ENCODE measurements around the gene CCDC68.

Gene CCDC68

DNA sequence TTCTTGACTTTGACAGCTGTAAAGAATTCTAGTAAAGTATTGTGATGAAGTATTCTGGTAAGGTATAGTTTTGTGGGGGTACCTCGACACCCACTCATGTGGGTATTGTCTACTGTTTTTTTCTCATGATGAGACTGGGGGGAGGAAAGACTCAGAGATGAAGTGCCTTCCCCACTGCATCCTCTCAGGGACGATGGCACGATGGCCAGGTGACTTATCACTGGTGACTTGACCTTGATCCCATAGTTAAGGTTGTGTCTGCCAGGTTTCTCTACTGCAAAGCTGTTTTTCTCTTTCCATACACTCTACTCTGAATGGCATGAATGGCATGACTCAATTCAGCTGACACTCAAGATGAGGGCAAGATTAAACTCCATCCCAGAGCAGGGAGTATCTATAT lies 936 bp upstream of the CCDC68 start:
- TF ChIP-seq ZFX (IDR thresholded peaks at IDR 0.05), result no peak
- TF ChIP-seq, protein P1, sequence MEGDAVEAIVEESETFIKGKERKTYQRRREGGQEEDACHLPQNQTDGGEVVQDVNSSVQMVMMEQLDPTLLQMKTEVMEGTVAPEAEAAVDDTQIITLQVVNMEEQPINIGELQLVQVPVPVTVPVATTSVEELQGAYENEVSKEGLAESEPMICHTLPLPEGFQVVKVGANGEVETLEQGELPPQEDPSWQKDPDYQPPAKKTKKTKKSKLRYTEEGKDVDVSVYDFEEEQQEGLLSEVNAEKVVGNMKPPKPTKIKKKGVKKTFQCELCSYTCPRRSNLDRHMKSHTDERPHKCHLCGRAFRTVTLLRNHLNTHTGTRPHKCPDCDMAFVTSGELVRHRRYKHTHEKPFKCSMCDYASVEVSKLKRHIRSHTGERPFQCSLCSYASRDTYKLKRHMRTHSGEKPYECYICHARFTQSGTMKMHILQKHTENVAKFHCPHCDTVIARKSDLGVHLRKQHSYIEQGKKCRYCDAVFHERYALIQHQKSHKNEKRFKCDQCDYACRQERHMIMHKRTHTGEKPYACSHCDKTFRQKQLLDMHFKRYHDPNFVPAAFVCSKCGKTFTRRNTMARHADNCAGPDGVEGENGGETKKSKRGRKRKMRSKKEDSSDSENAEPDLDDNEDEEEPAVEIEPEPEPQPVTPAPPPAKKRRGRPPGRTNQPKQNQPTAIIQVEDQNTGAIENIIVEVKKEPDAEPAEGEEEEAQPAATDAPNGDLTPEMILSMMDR (conservative IDR thresholded peaks at IDR 0.05), result no peak
- H3K27ac ChIP-seq, result no peak overlapping the region

DNA sequence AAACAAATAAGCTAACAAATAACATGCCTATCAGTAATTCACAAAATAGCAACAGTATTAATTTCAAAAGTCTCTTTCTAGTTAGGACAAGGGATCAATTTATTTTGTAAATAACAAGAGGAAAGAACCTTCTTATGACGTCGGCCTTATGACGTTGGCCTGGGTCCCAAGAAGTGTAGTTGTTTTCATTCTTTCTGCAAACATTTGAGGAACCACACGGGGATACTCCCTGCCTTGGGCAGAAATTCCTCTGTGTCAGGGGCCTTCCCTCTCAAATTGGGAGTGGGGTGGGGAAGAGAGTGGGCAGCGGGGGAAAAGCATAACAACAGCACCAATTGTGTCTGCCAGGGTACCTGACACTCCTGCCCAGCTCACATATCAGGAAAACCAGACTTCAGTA lies 1.3 kb downstream of the CCDC68 start:
- TF ChIP-seq, protein P1 (conservative IDR thresholded peaks at IDR 0.05), result no peak
- TF ChIP-seq ZFX (IDR thresholded peaks at IDR 0.05), result no peak
- no peak overlapping the region for H3K27ac ChIP-seq

DNA sequence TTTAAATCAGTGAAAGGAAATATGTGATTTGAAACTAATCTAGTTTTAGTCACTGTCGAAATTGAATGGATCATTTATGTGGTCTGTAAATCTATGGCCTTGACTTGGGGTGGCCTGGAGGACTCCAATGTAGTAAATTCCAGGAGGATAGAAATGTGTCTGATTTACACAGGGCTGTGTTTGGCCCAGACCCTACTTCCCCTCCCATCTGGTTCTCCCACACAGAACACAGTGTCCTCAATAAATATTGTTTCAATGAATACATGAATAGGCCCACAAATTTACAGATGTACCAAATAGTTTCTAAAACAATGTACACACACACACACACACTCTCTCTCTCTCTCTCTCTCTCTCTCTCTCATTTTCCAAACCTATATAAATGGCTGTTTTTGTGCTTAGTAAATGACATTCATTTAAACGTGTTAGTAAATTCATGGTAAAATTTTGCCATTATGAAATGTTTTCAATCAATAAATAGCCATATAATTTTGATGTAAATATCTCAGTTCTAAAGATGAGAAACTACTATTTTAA lies 1.9 kb downstream of the CCDC68 start:
- H3K27ac ChIP-seq, result no peak overlapping the region
- no peak for TF ChIP-seq ZFX (IDR thresholded peaks at IDR 0.05)
- TF ChIP-seq, protein P1 (conservative IDR thresholded peaks at IDR 0.05), result no peak

DNA sequence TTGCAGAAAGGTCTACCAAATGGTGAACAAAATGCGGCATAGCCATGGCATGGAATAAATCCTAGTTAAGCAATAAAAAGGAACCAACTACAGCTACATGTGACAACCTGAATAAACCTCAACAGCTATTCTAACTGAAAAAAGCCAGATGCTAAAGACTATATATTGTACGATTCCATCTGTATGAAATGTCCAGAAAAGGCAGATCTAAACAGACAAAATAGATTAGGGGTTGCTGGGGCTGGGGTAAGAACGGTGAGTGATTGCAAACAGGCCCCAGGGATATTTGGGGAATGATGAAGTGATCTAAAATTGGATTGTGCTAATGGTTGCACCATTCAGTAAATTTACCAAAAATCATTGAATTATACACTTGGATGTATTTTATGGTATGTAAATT lies 2.8 kb downstream of the CCDC68 start:
- no peak for TF ChIP-seq ZFX (IDR thresholded peaks at IDR 0.05)
- TF ChIP-seq, protein P1 (conservative IDR thresholded peaks at IDR 0.05), result no peak
- H3K27ac ChIP-seq, result no peak overlapping the region

DNA sequence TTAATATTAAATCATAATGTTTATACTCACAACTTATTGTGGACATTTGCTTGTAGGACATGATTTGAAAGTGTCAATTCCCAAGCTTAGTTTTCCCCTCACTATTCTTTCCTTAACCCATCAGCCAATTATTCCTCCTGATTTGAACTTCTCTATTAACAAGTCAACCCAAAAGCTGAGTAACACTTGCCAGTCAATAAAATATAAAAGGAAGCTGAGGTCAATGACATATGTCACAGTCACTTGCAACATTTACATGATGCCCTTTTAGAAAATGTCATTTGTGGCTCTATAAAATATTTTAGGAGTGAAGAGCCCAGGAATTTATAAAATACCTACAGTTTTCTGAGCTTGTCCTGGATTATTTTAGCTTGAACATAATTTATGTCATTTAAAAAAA lies 7.2 kb downstream of the CCDC68 start:
- H3K27ac ChIP-seq, result no peak overlapping the region
- TF ChIP-seq, protein P1 (conservative IDR thresholded peaks at IDR 0.05), result no peak

DNA sequence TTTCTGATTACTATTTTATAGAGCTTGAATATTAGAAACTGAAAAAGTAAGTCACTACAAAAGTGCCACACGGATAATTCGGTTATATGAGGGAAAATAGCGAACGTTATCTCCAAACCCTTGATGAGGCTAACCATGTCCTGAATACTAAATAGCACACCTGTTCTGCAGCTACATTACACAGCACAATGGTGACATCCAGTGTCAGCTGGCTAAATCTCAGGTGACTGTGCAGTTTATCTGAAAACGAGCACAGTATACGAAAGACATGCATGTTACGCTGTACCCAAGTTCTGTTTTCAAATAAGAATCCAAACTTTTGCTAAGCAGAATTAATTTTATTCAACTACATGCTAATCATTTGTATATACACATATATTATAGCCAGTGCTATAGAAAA lies 9.0 kb downstream of the CCDC68 start:
- no peak for TF ChIP-seq ZFX (IDR thresholded peaks at IDR 0.05)
- TF ChIP-seq, protein P1 (conservative IDR thresholded peaks at IDR 0.05), result peak; percentile 56
- H3K27ac ChIP-seq, result no peak overlapping the region

DNA sequence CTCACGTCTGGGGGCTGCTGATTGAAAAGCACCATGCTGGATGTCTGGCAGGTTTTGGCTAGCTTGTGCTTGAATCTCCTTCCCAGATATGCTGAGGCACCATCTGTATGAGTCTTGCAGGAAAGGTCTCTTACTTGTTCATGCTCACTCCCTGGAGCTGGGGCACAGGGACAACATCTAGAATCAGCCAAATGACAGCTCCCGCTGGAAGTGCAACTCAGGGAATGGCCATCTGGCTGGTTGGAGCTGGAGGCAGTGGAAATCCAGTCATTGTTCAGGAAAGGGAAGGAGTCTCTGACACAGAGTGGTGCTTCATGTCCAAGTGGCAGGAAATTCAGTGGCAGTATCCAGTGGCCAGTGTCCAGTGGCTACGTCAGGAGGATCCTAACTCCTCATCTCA lies 9.7 kb downstream of the CCDC68 start:
- no peak for TF ChIP-seq ZFX (IDR thresholded peaks at IDR 0.05)
- TF ChIP-seq, protein P1 (conservative IDR thresholded peaks at IDR 0.05), result no peak
- H3K27ac ChIP-seq, result no peak overlapping the region
